Epithelial cell of proximal tubule (primary cell): ENCODE measurements around the gene WDR81. TPM values are rescaled to one million over a fixed set of nuclear protein-coding genes. Genes with fewer than 3 reads are reported as not detected.
"Not testable (repeated sequence)": the region's sequence is repeated elsewhere in the genome, so short reads cannot be mapped to it uniquely, and the experiment has no call there.

Source experiments
- DNase-seq: peaks from one replicate; pipeline ENCODE4 v3.0.0-alpha.2; 2011; ENCODE audit warnings: low read depth
- H3K4me3 ChIP-seq: 2 replicates; pipeline ENCODE4 v1.5.1; 2011; ENCODE audit warnings: low read depth, mild to moderate bottlenecking, low read length
- total RNA-seq: library from RNA; depleted of rRNA; stranded (reverse); fragments of >200 nt; gene quantifications from 2 replicates; pipeline ENCODE4 v1.2.3, GENCODE V29; 2015
- TF ChIP-seq, protein P1 (sequence below): conservative IDR thresholded peaks from 2 replicates; pipeline ENCODE4 v1.5.1; 2012; ENCODE audit warnings: low read depth, mild to moderate bottlenecking, low read length

Gene WDR81
- total RNA-seq, 1 donor from 2014 or later = 20.9 TPM

DNA sequence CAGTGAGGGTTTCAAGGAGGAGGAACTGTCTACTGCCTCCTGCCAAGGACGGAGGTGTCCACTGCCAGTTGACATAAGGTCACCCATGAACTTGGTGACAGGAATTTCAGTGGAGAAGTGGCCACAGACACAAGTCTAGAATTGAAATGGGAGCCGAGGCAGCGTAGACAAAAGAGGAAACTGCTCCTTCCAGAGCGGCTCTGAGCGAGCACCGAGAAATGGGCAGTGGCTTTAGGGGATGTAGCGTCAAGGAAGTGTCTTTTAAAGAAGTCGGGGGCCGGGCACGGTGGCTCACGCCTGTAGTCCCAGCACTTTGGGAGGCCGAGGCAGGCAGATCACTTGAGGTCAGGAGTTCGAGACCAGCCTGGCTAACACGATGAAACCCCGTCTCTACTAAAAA, 34.3 kb downstream of the WDR81 start:
- no peak overlapping the region for H3K4me3 ChIP-seq
- DNase-seq = no peak
- TF ChIP-seq, protein P1, sequence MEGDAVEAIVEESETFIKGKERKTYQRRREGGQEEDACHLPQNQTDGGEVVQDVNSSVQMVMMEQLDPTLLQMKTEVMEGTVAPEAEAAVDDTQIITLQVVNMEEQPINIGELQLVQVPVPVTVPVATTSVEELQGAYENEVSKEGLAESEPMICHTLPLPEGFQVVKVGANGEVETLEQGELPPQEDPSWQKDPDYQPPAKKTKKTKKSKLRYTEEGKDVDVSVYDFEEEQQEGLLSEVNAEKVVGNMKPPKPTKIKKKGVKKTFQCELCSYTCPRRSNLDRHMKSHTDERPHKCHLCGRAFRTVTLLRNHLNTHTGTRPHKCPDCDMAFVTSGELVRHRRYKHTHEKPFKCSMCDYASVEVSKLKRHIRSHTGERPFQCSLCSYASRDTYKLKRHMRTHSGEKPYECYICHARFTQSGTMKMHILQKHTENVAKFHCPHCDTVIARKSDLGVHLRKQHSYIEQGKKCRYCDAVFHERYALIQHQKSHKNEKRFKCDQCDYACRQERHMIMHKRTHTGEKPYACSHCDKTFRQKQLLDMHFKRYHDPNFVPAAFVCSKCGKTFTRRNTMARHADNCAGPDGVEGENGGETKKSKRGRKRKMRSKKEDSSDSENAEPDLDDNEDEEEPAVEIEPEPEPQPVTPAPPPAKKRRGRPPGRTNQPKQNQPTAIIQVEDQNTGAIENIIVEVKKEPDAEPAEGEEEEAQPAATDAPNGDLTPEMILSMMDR = no peak

DNA sequence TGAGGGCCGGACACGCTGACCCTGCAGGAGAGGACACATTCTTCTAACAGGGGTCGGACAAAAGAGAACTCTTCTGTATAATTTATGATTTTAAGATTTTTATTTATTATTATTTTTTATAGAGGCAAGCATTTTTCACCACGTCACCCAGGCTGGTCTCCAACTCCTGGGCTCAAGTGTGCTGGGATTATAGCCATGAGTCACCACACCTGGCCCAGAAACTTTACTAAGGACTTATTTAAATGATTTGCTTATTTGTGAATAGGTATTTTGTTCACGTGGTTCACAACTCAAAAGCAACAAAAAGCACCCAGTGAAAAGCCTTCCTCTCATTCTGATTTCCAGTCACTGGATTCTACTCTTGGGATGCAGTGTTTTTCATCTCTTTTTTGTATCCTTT, 35.0 kb downstream of the WDR81 start:
- TF ChIP-seq, protein P1 = no peak
- no peak overlapping the region for H3K4me3 ChIP-seq
- DNase-seq = no peak

- H3K4me3 ChIP-seq = no peak overlapping the region
- no peak for DNase-seq
- TF ChIP-seq, protein P1 = no peak
Measured at GRCh38 chr17:1762233-1762900, 37.9 kb downstream of the WDR81 start.

GRCh38 chr17:1762901-1763898, 38.7 kb downstream of the WDR81 start:
- DNase-seq = no peak
- TF ChIP-seq, protein P1 = no peak
- H3K4me3 ChIP-seq = no peak overlapping the region

GRCh38 chr17:1764284-1764683, 39.8 kb downstream of the WDR81 start:
- DNase-seq = no peak
- no peak overlapping the region for H3K4me3 ChIP-seq
- TF ChIP-seq, protein P1 = no peak

DNA sequence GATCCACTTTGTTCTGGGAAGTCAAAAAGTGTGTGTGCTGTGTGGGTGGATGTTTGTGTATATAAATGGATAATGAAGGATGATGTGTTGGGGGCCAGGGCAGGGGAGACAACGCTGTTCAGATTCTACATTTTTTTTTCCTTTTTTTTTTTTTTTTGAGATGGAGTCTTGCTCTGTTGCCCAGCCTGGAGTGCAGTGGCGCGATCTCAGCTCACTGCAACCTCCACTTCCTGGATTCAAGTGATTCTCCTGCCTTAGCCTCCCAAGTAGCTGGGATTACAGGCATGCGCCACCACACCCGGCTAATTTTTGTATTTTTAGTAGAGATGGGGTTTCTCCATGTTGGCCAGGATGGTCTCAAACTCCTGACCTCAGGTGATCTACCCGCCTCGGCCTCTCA, 40.2 kb downstream of the WDR81 start:
- not testable (repeated sequence) for DNase-seq, H3K4me3 ChIP-seq

DNA sequence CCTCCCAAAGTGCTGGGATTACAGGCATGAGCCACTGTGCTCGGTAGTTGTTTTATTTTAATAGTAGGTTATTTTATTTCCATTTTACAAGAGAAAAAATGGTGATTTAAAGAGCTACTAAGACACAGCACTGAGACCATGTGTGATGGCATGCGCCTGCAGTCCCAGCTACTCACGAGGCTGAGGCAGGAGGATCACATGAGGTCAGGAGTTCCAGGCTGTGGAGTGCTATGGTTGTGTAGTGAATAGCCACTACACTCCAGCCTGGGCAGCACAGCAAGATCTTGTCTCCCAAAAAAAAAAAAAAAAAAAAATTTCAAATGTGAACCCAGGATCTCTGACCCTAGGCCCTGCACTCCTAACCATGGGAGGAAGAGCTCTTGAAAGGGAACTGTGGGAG, 41.1 kb downstream of the WDR81 start:
- no peak overlapping the region for H3K4me3 ChIP-seq
- TF ChIP-seq, protein P1 = no peak
- DNase-seq = no peak
